Thoracic aorta (tissue), 2 donors: ENCODE data around the gene DPP7. TPM values are rescaled to one million over a fixed set of nuclear protein-coding genes. Genes with fewer than 3 reads are reported as not detected.
A peak's percentile ranks its signal among the peaks of the same experiment; 100 is the strongest.
"Not testable (repeated sequence)": the region's sequence is repeated elsewhere in the genome, so short reads cannot be mapped to it uniquely, and the experiment has no call there.

Experiments used
- ATAC-seq: fragments of 150-250 bp; one replicate; pipeline ENCODE4 v1.8.0; 2017; ENCODE audit warnings: low read depth; ENCODE audit not compliant: insufficient number of reproducible peaks, low FRiP score
- DNase-seq: peaks from one replicate; pipeline ENCODE4 v3.0.0-alpha.2; 2020; ENCODE audit warnings: low spot score
- H3K27ac ChIP-seq, 2 donors: fragments of 200-600 bp; sonication (generic); 1 replicate in 1 of 2; 2 replicates in 1 of 2; pipeline ENCODE4 v1.5.1; 2016; ENCODE audit warnings: mild to moderate bottlenecking in 2 of 2, moderate library complexity in 2 of 2
- H3K27me3 ChIP-seq: fragments of 200-600 bp; sonication (generic); replicated peaks from 2 replicates; pipeline ENCODE4 v1.6.0; 2016; ENCODE audit warnings: mild to moderate bottlenecking; ENCODE audit not compliant: insufficient read depth
- H3K36me3 ChIP-seq: fragments of 200-600 bp; sonication (generic); one replicate; pipeline ENCODE4 v1.5.1; 2016
- H3K4me1 ChIP-seq, 2 donors: fragments of 200-600 bp; sonication (generic); 1 replicate in 1 of 2; 2 replicates in 1 of 2; pipeline versions ENCODE4 v1.5.1 to v1.6.0; 2016; ENCODE audit warnings: low read depth in 2 of 2, mild to moderate bottlenecking in 1 of 2; ENCODE audit not compliant: control insufficient read depth in 1 of 2
- H3K4me3 ChIP-seq: fragments of 200-600 bp; sonication (generic); 2 replicates; pipeline ENCODE4 v1.5.1; 2016; ENCODE audit warnings: mild to moderate bottlenecking
- H3K9me3 ChIP-seq: fragments of 200-600 bp; sonication (generic); 2 replicates; pipeline ENCODE4 v1.5.1; 2016
- CTCF ChIP-seq: fragments of 200-600 bp; sonication (generic); IDR thresholded peaks from one replicate; pipeline ENCODE4 v1.5.1; 2019; ENCODE audit warnings: antibody characterized with exemption
- total RNA-seq, 2 donors: library from RNA; depleted of rRNA; stranded (reverse); fragments of >200 nt; gene quantifications; one replicate each; pipeline versions ENCODE4 v1.1.0 to v1.2.3, GENCODE V29; 2016

Gene DPP7
- total RNA-seq, 2 donors from 2014 or later, result 100 to 148 TPM

- TF ChIP-seq CTCF, result no peak
- Histone ChIP-seq H3K36me3 (no peaks in the 10 kb centered on the region), H3K9me3 (peaks cover 6% of the 10 kb centered on the region), H3K27me3 (no peaks in the 10 kb centered on the region), H3K27ac (peak overlapping the region; percentile 3 to 47), H3K4me3 (peak overlapping the region; percentile 89), H3K4me1 (peaks cover 18 to 33% of the 10 kb centered on the region in 2 donors)
- no peak for DNase-seq
- no peak for ATAC-seq
Measured at GRCh38 chr9:137127301-137128157, 13.0 kb upstream of the DPP7 start.

- Histone ChIP-seq H3K27ac (peak overlapping the region in 1 of 2 donors; percentile 47), H3K9me3 (peaks cover 6% of the 10 kb centered on the region)
Measured at GRCh38 chr9:137126786-137127185, 12.3 kb upstream of the DPP7 start.

GRCh38 chr9:137123952-137124462 is 9.5 kb upstream of the DPP7 start:
- H3K4me3 ChIP-seq, H3K36me3 ChIP-seq, H3K27ac ChIP-seq, ATAC-seq, H3K9me3 ChIP-seq, H3K27me3 ChIP-seq, DNase-seq: not testable (repeated sequence)
- peaks cover 18 to 23% of the 10 kb centered on the region in 2 donors for H3K4me1 ChIP-seq

More at GRCh38 chr9:137126786-137127185, 12.3 kb upstream of the DPP7 start:
- no peak for DNase-seq
- no peak for TF ChIP-seq CTCF
- peaks cover 18 to 33% of the 10 kb centered on the region in 2 donors for H3K4me1 ChIP-seq
- no peak for ATAC-seq
- H3K27me3 ChIP-seq, result no peaks in the 10 kb centered on the region
- no peaks in the 10 kb centered on the region for H3K36me3 ChIP-seq
- H3K4me3 ChIP-seq, result peak overlapping the region; percentile 89

GRCh38 chr9:137123468-137123837 is 8.9 kb upstream of the DPP7 start:
- no peak for TF ChIP-seq CTCF
- no peak for ATAC-seq
- no peak overlapping the region for H3K27ac ChIP-seq
- peaks cover 14 to 17% of the 10 kb centered on the region in 2 donors for H3K4me1 ChIP-seq
- H3K4me3 ChIP-seq, result no peak overlapping the region
- H3K9me3 ChIP-seq, result no peaks in the 10 kb centered on the region
- DNase-seq, result no peak
- no peaks in the 10 kb centered on the region for H3K36me3 ChIP-seq
- H3K27me3 ChIP-seq, result no peaks in the 10 kb centered on the region

- ATAC-seq, H3K4me3 ChIP-seq, H3K36me3 ChIP-seq, H3K9me3 ChIP-seq, H3K27ac ChIP-seq, H3K27me3 ChIP-seq, DNase-seq: not testable (repeated sequence)
- H3K4me1 ChIP-seq, result peaks cover 9 to 12% of the 10 kb centered on the region in 2 donors
Measured at GRCh38 chr9:137122796-137123467, 8.4 kb upstream of the DPP7 start.

- H3K27ac ChIP-seq, H3K27me3 ChIP-seq, H3K4me1 ChIP-seq, H3K4me3 ChIP-seq, DNase-seq, H3K36me3 ChIP-seq, ATAC-seq, H3K9me3 ChIP-seq: not testable (repeated sequence)
Measured at GRCh38 chr9:137121927-137122795, 7.6 kb upstream of the DPP7 start.

- H3K4me3 ChIP-seq, H3K27ac ChIP-seq, H3K36me3 ChIP-seq, DNase-seq, H3K27me3 ChIP-seq, ATAC-seq, H3K9me3 ChIP-seq: not testable (repeated sequence)
- H3K4me1 ChIP-seq, result peaks cover 5 to 19% of the 10 kb centered on the region in 2 donors
Measured at GRCh38 chr9:137118092-137118603, 3.6 kb upstream of the DPP7 start.
